GM21526 (cell line): Measurements from ENCODE around the gene TBCD.

Experiments
- ATAC-seq: cut with Tn5 transposase; IDR thresholded peaks from one replicate; pipeline ENCODE4 v1.9.1; 2021; ENCODE audit warnings: moderate library complexity; ENCODE audit not compliant: unreplicated experiment, low FRiP score

The TBCD gene

GRCh38 chr17:82881900-82882714, 130.2 kb downstream of the TBCD start:
- ATAC-seq, result no peak

- ATAC-seq, result no peak
These were observed 131.0 kb downstream of the TBCD start for GRCh38 chr17:82882715-82883418.

- no peak for ATAC-seq
These were observed 131.7 kb downstream of the TBCD start for GRCh38 chr17:82883419-82884031.

DNA sequence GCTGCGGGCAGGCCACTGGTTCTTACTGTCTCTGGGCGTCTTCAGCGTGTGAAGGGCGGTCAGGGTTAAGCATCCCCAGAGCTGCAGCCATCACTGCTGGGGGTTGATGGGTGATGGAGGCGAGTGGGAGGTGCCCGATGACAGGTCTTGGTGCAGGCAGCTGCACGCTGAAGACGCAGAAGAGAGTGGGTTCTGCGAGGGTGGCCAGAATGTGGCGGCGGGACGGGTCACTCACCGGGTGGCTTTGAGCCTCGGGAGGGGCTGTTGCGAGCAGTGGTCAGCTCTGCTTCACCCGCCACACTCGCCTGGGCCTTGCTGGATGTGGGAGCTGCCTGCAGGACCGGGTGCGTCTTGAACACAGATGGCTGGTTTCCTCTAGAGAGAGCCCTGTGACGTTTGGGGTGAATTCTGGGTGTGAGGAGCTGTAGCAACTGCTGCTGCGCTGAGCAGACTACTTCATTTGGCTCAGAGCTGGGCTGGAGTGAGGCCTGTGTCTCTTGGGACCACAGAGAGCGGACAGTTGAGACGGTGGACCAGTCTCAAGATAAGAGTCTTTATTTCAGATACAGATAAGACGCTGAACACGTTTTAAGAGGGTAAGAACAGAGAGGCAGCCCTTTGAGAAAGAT, 132.6 kb downstream of the TBCD start:
- no peak for ATAC-seq

- ATAC-seq, result no peak
These were observed 133.1 kb downstream of the TBCD start for GRCh38 chr17:82884970-82885353.

DNA sequence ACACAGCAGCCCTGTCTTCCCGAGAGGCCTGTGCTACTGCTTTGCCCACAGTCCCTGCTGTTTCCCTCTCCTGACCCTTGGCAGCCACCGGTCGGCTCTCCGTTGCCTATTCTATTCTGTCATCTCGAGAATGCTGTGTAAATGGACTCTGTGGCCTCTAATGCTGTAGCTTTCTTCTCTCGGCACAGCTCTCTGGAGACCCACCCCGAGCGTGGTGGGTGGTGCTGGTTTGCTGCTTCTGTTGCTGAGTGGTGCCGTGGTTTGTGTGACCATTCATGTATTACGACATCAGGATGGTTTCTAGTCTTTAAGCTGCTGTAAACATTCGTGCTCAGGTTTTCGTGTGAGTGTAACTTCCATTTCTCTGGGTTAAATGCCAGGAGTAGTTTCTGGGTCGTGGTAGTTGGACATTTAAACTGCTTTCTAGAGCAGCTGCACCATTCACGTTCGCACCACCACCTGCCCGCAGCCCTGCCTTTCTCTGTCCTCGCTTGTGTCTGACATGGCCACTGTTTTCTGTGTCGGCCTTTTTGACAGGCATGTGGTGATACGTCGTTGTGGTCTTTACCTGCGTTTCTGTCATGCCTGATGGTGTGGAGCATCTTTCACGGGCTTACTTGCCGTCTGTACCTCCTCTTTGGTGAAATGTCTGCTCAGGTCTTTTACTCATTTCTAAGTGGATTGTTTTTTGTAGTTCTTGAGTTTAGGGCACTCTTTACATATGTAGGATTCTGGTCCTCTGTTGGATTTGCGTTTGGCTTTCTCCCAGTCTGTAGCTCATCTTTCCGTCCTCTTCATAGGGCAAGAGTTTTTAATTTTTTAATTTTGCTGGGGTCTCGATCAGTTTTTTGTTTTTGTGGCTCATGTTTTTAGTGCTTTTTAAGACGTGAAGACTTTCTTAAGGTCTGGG, 135.6 kb downstream of the TBCD start:
- ATAC-seq, result no peak

DNA sequence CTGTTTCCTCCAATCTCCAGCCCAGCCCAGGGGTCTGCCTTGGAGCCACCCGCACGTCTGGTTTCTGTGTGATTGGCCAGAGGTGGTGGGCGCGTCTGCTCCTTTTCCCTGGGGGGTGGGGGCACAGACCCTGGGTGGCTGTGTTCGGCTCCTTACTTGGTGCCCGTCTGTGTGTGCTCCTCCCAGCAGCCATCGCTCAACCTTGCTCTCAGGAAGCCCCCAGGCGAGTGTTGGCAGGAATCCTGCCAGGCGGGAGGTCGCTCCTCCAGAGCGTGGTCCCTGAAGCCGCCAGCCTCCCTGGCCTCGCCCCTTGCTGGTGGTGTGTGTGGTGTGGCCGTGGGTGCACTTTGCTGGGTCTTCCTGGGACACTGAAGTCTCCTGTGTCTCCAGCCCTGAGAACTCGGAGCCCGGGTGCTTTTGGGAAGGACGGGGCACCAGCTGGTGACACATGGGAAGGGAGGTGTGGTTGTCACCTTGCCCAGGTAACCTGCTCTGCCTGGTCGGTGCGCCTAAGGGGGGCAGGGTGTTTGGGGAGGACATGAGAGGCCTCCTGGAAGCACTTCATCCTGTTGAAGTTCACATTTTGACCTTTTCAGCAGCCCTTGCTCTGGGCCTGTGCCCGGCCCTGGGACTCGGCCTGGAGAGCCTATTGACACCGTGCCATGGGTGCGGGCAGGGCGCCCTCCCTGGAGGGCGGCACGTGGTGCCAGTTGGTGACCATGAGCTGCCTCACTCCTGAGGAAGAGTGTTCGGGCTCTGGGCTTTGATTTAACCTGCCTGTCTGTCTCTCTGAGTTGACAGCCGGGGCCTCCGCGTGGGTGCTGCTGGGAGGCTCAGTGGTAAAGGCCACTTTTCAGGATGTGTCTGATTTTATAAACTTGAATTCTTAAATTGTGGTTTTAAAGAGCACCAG, 137.0 kb downstream of the TBCD start:
- no peak for ATAC-seq

GRCh38 chr17:82889496-82890338, 137.9 kb downstream of the TBCD start:
- no peak for ATAC-seq

GRCh38 chr17:82890339-82890730, 138.5 kb downstream of the TBCD start:
- no peak for ATAC-seq

- ATAC-seq, result no peak
These were observed 139.2 kb downstream of the TBCD start for GRCh38 chr17:82890926-82891678.

- ATAC-seq, result no peak
These were observed 140.0 kb downstream of the TBCD start for GRCh38 chr17:82891911-82892310.

DNA sequence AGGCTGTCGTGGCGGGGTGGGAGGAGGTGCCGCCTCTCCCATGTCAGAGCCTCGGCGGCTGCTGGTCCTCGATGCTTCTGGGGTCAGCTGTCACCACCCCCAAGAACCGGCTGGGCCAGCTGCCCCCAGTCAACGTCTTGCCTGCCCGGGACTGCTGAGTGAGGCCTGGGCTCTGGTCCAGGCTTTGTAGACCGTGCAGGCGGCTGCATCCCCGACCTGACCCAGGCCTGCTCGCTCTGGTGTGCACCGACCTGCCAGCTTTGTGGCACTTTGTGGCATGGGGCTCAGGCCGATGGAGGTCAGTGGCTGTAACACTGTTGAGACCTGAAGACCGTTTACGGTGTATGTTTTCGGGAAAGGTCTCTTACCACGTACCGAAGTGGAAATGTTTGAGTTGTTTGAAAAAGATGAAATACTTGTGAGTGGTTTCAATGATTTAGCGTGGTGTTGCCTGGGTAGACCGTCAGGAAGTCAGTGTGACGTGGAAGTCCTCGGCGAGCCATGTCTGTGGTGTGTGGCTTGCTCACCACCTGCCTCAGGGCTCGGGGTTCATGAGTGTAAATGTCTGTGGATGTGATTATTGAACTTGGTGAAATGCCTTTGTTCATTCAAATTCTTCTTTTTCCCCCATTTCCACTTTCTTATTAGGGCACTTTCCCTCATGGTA, 141.2 kb downstream of the TBCD start:
- ATAC-seq, result no peak

DNA sequence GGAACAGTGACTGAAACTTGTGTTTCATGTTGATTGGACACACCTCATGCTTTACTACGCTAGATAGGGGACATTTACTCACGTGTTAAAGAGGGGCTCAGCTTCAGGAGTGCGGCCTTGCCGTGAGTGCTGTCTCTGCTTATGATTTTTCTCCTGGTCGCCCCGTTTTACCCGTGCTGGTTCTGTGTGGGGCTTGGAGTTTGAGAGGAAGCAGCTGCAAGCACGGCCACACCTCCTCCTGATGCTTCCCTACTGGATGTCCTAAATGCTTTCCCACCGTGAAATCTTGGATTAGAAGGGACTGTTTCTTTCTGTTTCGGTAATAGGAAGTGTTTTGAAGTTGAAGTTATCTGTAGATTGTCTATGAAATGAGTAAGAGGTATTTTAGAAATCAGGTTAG, 141.9 kb downstream of the TBCD start:
- no peak for ATAC-seq

GRCh38 chr17:82894389-82894788, 142.5 kb downstream of the TBCD start:
- ATAC-seq, result no peak

DNA sequence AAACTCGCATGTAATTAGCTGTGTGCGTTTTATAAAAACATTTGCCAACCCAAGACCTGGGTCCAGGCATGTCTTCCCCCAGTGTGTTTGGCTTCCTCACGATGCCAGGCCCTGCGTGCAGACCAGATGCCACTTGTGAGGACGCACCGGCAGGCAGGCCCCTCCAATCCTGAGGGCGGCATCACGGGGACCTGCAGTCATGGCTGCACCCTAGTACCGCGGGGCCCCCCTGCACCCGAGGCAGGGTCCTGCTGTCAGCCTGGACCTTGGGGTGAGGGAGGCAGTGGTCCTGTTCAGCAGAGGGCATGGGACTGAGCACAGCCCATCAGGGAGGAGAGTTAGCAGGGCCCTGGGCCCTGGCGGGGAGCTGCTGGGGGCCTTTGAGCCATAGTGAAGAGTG, 143.2 kb downstream of the TBCD start:
- no peak for ATAC-seq

DNA sequence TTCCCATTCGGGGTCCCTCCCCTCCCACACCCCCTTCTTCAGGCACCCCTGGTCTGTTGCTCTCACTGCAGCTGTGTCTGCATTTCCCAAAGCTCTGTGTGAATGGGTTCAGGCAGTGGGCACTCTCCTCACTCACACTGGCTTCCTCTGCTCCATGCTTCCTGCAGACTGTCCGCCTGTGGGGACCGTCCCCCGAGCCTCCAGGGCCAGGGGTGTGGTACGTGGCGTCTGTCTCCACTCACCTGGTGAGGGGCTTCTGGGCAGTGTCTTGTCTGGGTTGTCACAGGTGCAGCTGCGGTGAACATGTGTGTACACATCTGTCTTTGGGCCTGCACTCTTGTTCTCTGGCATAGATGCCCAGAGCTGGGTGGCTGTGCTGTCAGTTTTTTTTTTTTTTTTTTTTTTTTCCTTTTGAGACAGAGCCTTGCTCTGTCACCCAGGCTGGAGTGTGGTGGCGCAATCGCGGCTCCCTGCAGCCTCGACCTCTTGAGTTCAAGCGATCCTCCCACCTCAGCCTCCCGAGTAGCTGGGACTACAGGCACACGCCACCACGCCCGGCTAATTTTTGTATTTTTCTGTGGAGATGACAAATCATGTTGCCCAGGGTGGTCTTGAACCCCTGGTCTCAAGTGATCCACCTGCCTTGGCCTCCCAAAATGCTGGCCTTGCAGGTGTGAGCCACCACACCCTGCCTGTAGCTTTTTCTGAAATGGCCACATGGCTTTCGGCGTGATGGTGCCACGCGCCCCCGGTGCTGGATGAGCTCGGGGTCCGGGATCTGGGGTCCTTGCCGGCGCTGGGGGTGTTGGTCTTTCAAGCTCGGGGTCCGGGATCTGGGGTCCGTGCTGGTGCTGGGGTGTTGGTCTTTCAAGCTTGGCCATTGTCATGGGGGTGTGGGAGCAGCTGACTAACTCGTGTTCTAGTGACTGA, 144.5 kb downstream of the TBCD start:
- no peak for ATAC-seq
